ENCODE data around the gene FGF3.

DNA sequence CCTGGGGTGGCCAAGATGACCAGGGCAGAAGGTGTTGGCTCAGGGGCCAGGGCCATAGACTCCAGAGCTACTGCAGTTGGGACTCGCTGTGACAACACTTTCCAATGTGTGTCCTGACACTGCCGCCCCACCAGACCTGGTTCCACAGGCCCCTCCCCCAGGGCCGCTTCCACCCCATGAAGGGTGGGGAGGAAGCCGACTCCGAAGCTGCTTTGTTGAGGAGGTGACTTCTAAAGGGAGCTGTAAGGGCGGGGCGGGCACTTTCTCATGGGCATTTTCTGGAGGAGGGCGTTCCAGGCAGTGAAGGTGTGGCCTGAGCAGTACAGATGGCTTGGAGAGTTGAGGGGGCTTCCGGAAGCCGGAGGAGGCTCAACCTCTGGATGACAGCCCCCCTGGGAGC lies 6.3 kb downstream of the FGF3 start:
- TF ChIP-seq, protein P1, sequence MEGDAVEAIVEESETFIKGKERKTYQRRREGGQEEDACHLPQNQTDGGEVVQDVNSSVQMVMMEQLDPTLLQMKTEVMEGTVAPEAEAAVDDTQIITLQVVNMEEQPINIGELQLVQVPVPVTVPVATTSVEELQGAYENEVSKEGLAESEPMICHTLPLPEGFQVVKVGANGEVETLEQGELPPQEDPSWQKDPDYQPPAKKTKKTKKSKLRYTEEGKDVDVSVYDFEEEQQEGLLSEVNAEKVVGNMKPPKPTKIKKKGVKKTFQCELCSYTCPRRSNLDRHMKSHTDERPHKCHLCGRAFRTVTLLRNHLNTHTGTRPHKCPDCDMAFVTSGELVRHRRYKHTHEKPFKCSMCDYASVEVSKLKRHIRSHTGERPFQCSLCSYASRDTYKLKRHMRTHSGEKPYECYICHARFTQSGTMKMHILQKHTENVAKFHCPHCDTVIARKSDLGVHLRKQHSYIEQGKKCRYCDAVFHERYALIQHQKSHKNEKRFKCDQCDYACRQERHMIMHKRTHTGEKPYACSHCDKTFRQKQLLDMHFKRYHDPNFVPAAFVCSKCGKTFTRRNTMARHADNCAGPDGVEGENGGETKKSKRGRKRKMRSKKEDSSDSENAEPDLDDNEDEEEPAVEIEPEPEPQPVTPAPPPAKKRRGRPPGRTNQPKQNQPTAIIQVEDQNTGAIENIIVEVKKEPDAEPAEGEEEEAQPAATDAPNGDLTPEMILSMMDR (IDR thresholded peaks at IDR 0.05 in 4 of 5, conservative IDR thresholded peaks at IDR 0.05 in 1 of 5): no peak
- no peak for TF ChIP-seq POLR2A (IDR thresholded peaks at IDR 0.05)

Measured in gastrocnemius medialis (tissue), 4 donors.